Keratinocyte (primary cell): Measurements from ENCODE around the gene PILRB.

ENCODE experiments used
- CTCF ChIP-seq, 3 experiments: IDR thresholded peaks in 1 of 3; conservative IDR thresholded peaks in 1 of 3; optimal IDR thresholded peaks in 1 of 3; 2 replicates in 2 of 3; 3 replicates in 1 of 3; pipeline versions ENCODE3 to v1.5.1; 2011; ENCODE audit warnings: low read length in 3 of 3, mild to moderate bottlenecking in 3 of 3, moderate library complexity in 2 of 3, control low read depth in 1 of 3, inconsistent platforms in 1 of 3; ENCODE audit not compliant: insufficient read depth in 2 of 3; ENCODE audit errors: extremely low read depth in 1 of 3
- EZH2 ChIP-seq: IDR thresholded peaks from one replicate; pipeline ENCODE4 v1.6.1; 2012; ENCODE audit warnings: inconsistent platforms, mild to moderate bottlenecking, low read length, moderate library complexity

GRCh38 chr7:100352984-100353684 lies 4.8 kb upstream of the PILRB start:
- no peak for TF ChIP-seq CTCF (optimal IDR thresholded peaks at IDR 0.05 in 1 of 3, IDR thresholded peaks at IDR 0.05 in 1 of 3, conservative IDR thresholded peaks at IDR 0.05 in 1 of 3; ENCODE audit: extremely low read depth in 1 of 3, insufficient read depth in 2 of 3, low read length in 3 of 3)
- TF ChIP-seq EZH2, result no peak
